RWPE1 (cell line): ENCODE measurements around the gene SLC66A3.

Source experiments
- CTCF ChIA-PET: fragments of 350-600 bp; sonication (Branson Sonifier 250); formaldehyde crosslinking; extraction: SDS; loops from one replicate; lab custom pipeline; 2021; lab: Yijun Ruan, JAX
- POLR2A ChIA-PET: fragments of 400-600 bp; formaldehyde crosslinking; extraction: SDS; loops from one replicate; lab custom pipeline; 2020; ENCODE audit warnings: antibody characterized with exemption; ENCODE audit not compliant: low non-redundant PET; lab: Yijun Ruan, JAX
- DNase-seq: peaks from one replicate; pipeline ENCODE4 v3.0.0; 2012; ENCODE audit warnings: low spot score
- H3K27ac ChIP-seq: fragments of 450-650 bp; 2 replicates; pipeline ENCODE4 v1.5.1; 2017
- CTCF ChIP-seq: fragments of 450-650 bp; conservative IDR thresholded peaks from 2 replicates; pipeline ENCODE4 v1.5.1; 2017; ENCODE audit warnings: low read depth, mild to moderate bottlenecking

Gene SLC66A3

DNA sequence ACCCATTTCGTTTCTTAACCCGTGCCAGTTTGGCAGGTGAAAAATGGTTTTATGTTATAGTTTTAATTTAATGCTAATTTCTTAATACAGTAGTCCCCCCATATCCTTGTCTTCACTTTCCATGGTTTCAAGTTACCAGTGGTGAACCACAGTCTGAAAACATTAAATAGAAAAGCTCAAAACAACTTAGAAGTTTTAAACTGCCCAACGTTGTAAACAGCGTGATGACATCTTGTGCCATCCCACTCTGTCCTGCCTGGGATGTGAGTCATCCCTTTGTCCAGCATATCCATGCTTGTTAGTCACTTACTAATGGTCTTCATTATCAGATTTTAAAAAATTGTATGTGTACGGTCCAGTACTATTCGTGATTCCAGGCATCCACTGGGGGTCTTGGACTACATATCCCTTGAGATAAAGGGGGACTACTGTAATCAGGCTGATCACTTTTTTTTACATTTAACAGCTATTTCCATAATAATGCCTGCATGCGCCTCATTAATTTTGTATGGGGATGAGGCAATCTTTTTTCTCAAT, 31.9 kb downstream of the SLC66A3 start:
- DNase-seq: no peak
- H3K27ac ChIP-seq: no peak overlapping the region
- TF ChIP-seq CTCF: no peak

GRCh38 chr2:11187731-11188130, 32.5 kb downstream of the SLC66A3 start:
- no peak overlapping the region for H3K27ac ChIP-seq
- CTCF ChIA-PET: interaction anchor here (0.6 kb wide), 1 partner anchor 18 kb away, joined by 3 read pairs; no protein-coding TSS in a partner anchor

More for the DNA sequence above, 31.9 kb downstream of the SLC66A3 start:
- ChIA-PET POLR2A (no interaction called here), CTCF (interaction anchor here (0.6 kb wide), 1 partner anchor 18 kb away, joined by 3 read pairs; no protein-coding TSS in a partner anchor)

DNA sequence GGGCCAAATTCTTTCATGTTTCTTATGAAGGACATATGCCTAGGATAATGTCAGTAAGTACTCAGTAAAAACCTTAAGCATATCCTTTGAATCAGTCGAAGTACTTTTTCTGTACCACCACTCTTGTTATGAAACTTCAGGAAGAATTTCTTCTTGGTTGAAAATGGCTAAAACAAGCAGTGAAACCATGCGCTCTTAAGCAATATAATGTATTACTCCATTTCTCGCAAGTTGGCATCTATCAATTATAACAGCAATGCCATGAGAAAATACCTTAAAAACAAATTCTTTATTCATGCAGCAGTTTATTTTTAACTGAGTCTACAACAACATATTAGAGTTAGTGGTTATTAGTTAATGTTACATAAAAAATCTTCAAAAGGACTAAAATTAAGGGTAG, 41.0 kb downstream of the SLC66A3 start:
- DNase-seq: no peak
- CTCF ChIA-PET: no interaction called here
- TF ChIP-seq CTCF: no peak
- H3K27ac ChIP-seq: no peak overlapping the region
- POLR2A ChIA-PET: no interaction called here

More at GRCh38 chr2:11187731-11188130, 32.5 kb downstream of the SLC66A3 start:
- POLR2A ChIA-PET: no interaction called here
- no peak for TF ChIP-seq CTCF
- DNase-seq: no peak

- ChIA-PET CTCF (interaction anchor here (0.5 to 0.7 kb wide), 4 partner anchors 42 to 585 kb away, joined by 3 read pairs; no protein-coding TSS in a partner anchor), POLR2A (no interaction called here)
- H3K27ac ChIP-seq: no peak overlapping the region
- DNase-seq: no peak
- TF ChIP-seq CTCF: no peak
These were observed 45.4 kb downstream of the SLC66A3 start for GRCh38 chr2:11200651-11201050.

GRCh38 chr2:11201969-11202368, 46.7 kb downstream of the SLC66A3 start:
- no peak overlapping the region for H3K27ac ChIP-seq
- CTCF ChIA-PET: no interaction called here
- TF ChIP-seq CTCF: no peak
- POLR2A ChIA-PET: no interaction called here
- no peak for DNase-seq

- H3K27ac ChIP-seq: no peak overlapping the region
- DNase-seq: peak; percentile 14
- TF ChIP-seq CTCF: no peak
- CTCF ChIA-PET: interaction anchor here (0.6 kb wide), 1 partner anchor 265 kb away, joined by 3 read pairs; no protein-coding TSS in a partner anchor
- POLR2A ChIA-PET: no interaction called here
These were observed 48.2 kb downstream of the SLC66A3 start for GRCh38 chr2:11203480-11203879.
